HG02943 (cell line): ENCODE measurements around the gene ACOT8.
"Not testable (repeated sequence)": the region's sequence is repeated elsewhere in the genome, so short reads cannot be mapped to it uniquely, and the experiment has no call there.

Experiments
- ATAC-seq: cut with Tn5 transposase; IDR thresholded peaks from one replicate; pipeline ENCODE4 v1.9.1; 2021; ENCODE audit warnings: mild to moderate bottlenecking, low read depth, moderate library complexity; ENCODE audit not compliant: unreplicated experiment

Gene ACOT8

GRCh38 chr20:45798935-45799642 is 58.1 kb downstream of the ACOT8 start:
- no peak for ATAC-seq

- not testable (repeated sequence) for ATAC-seq
Measured at GRCh38 chr20:45797955-45798354, 59.2 kb downstream of the ACOT8 start.

- not testable (repeated sequence) for ATAC-seq
Measured at GRCh38 chr20:45797510-45797909, 59.7 kb downstream of the ACOT8 start.

GRCh38 chr20:45796337-45797065 is 60.7 kb downstream of the ACOT8 start:
- no peak for ATAC-seq

- ATAC-seq, result no peak
Measured at GRCh38 chr20:45792317-45793118, 64.7 kb downstream of the ACOT8 start.
